Cardiac septum (tissue), 1 donor: ENCODE measurements around the gene CLDN20. TPM values are rescaled to one million over a fixed set of nuclear protein-coding genes. Genes with fewer than 3 reads are reported as not detected.

ENCODE experiments used
- total RNA-seq: library from RNA; stranded (reverse); fragmentation: NEBNext Ultra II Directional; extraction: Animal tissue kit (Norgen Biotek cat#: 25700); gene quantifications from one replicate; pipeline ENCODE4 v1.2.1, GENCODE V29; 2021
- donor health status: DM: no; HTN: no; CAD: no.

CLDN20 gene
- total RNA-seq, 1 donor from 2014 or later: not detected

Other genes with a start within 250 kb of the CLDN20 start
- 15.1 TPM for gene TFB1M, start 50.5 kb downstream of the CLDN20 start, total RNA-seq
- not detected for gene NOX3, start 191.8 kb downstream of the CLDN20 start, total RNA-seq